ENCODE data around the gene TRIP12.
"Not testable (repeated sequence)": the region's sequence is repeated elsewhere in the genome, so short reads cannot be mapped to it uniquely, and the experiment has no call there.

TRIP12 gene

GRCh38 chr2:229831805-229832509 lies 89.9 kb downstream of the TRIP12 start:
- no peak for DNase-seq (ENCODE audit: low read depth, low spot score)

- no peak for DNase-seq (ENCODE audit: low read depth, low spot score)
These were observed 96.3 kb downstream of the TRIP12 start for GRCh38 chr2:229825476-229825875.

GRCh38 chr2:229821316-229821715 lies 100.5 kb downstream of the TRIP12 start:
- DNase-seq (ENCODE audit: low read depth, low spot score): no peak

- no peak for DNase-seq (ENCODE audit: low read depth, low spot score)
These were observed 103.6 kb downstream of the TRIP12 start for GRCh38 chr2:229818230-229818629.

- DNase-seq (ENCODE audit: low read depth, low spot score): no peak
These were observed 106.0 kb downstream of the TRIP12 start for GRCh38 chr2:229815858-229816257.

- no peak for DNase-seq (ENCODE audit: low read depth, low spot score)
These were observed 106.5 kb downstream of the TRIP12 start for GRCh38 chr2:229815342-229815741.

GRCh38 chr2:229810786-229811185 lies 111.0 kb downstream of the TRIP12 start:
- DNase-seq (ENCODE audit: low read depth, low spot score): no peak

- no peak for DNase-seq (ENCODE audit: low read depth, low spot score)
These were observed 116.2 kb downstream of the TRIP12 start for GRCh38 chr2:229805559-229805958.

- DNase-seq (ENCODE audit: low read depth, low spot score): no peak
These were observed 119.0 kb downstream of the TRIP12 start for GRCh38 chr2:229802785-229803184.

GRCh38 chr2:229800997-229801754 lies 120.6 kb downstream of the TRIP12 start:
- peak; percentile 46 for DNase-seq (ENCODE audit: low read depth, low spot score)

GRCh38 chr2:229798446-229799155 lies 123.2 kb downstream of the TRIP12 start:
- no peak for DNase-seq (ENCODE audit: low read depth, low spot score)

GRCh38 chr2:229795058-229795457 lies 126.8 kb downstream of the TRIP12 start:
- no peak for DNase-seq (ENCODE audit: low read depth, low spot score)

GRCh38 chr2:229794636-229795035 lies 127.2 kb downstream of the TRIP12 start:
- no peak for DNase-seq (ENCODE audit: low read depth, low spot score)

GRCh38 chr2:229786289-229786688 lies 135.5 kb downstream of the TRIP12 start:
- DNase-seq (ENCODE audit: low read depth, low spot score): not testable (repeated sequence)

GRCh38 chr2:229784791-229785190 lies 137.0 kb downstream of the TRIP12 start:
- no peak for DNase-seq (ENCODE audit: low read depth, low spot score)

GRCh38 chr2:229783108-229783721 lies 138.6 kb downstream of the TRIP12 start:
- DNase-seq (ENCODE audit: low read depth, low spot score): no peak

- no peak for DNase-seq (ENCODE audit: low read depth, low spot score)
These were observed 140.7 kb downstream of the TRIP12 start for GRCh38 chr2:229780856-229781773.

GRCh38 chr2:229779650-229780049 lies 142.2 kb downstream of the TRIP12 start:
- no peak for DNase-seq (ENCODE audit: low read depth, low spot score)

GRCh38 chr2:229777716-229778115 lies 144.1 kb downstream of the TRIP12 start:
- no peak for DNase-seq (ENCODE audit: low read depth, low spot score)

GRCh38 chr2:229775614-229776313 lies 146.0 kb downstream of the TRIP12 start:
- no peak for DNase-seq (ENCODE audit: low read depth, low spot score)

Measured in activated CD4-positive, CD25-positive, alpha-beta regulatory T cell treated with anti-CD3 and anti-CD28 coated beads, Interleukin-2, amount 50 U/mL, for 16 hours (primary cell).